OCI-LY7 (cell line): Measurements from ENCODE around the gene ARSD.

Experiments used
- CTCF ChIP-seq: fragments of 200-600 bp; sonication (generic); conservative IDR thresholded peaks from 2 replicates; pipeline ENCODE4 v1.5.1; 2014; ENCODE audit warnings: mild to moderate bottlenecking, antibody characterized with exemption, low read length, moderate library complexity, mixed read lengths
- EZH2phosphoT487 ChIP-seq: fragments of 200-600 bp; sonication (generic); IDR thresholded peaks from 2 replicates; pipeline ENCODE4 v1.6.1; 2018; ENCODE audit warnings: low read depth, borderline replicate concordance, mild to moderate bottlenecking, mixed run types, antibody characterized with exemption, low read length, moderate library complexity, mixed read lengths

- TF ChIP-seq CTCF = no peak
- TF ChIP-seq EZH2phosphoT487 = no peak
These were observed 30.2 kb downstream of the ARSD start for GRCh38 chrX:2898846-2899512.
